HG03558 (cell line): ENCODE measurements around the gene TTI1.

Source experiments
- ATAC-seq: cut with Tn5 transposase; IDR thresholded peaks from one replicate; pipeline ENCODE4 v1.9.1; 2021; ENCODE audit warnings: moderate number of reproducible peaks; ENCODE audit not compliant: unreplicated experiment; ENCODE audit errors: extremely low read depth

Gene TTI1

DNA sequence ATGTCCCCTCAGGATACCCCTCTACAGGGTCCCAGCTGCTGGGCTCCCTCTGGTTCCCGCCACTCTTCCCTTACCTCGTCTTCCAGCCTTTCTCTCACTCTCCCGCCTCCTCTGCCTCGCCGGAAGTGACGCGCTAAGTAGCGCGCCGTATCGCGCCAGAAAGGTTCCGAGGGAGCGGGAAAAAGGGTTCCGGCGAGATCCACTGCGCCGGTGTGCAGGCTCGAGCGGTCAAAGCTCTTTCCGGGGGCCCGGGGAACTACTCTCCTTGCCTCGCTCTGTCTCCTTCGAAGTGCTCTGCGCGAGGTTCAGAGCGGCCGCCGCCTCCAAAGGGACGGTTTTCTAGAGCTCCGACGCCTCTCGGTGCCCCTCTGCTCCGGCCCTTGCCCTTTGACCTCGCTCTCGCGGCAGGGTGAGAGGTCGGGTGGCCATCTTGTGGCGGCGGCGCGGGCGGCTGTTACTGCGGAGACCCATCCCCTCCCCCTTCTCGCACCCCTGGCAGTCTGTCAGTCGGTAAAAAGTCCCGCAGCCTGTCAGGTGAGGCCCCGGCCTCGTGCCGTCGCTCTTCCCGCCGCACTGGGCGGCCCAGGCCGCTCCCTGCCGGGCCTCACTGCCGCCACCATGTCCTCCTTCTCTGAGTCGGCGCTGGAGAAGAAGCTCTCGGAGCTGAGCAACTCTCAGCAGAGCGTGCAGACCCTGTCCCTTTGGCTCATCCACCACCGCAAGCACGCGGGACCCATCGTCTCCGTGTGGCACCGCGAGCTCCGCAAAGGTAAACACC, at the start of gene TTI1, which contains the start of gene RPRD1B:
TTI1 (minus strand) TSS at position 127 of the 778 bp plus-strand sequence. CDS start 19,640 bp downstream, outside the sequence.
RPRD1B (plus strand) TSS at position 417 of the 778 bp plus-strand sequence; CDS start at position 619, 202 bp downstream.
- no peak for ATAC-seq

DNA sequence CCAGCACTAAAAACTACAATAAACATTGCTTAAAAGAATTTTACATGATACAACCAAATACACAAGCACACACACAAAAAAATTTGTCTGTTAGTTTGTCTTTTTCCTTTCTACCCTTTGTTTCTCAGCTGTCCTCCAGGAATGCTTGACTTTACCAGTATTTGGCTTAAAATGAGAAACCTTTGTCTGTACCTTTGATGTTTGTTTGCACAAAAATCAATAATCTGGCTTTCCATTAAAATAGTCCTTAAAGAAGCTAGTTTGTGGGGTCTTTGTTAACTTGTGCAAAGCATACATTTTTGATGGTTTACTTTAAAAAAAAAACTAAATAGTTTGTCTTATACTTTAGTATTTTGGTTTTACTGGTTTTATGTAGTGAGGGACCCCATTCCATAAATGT, 49.6 kb upstream of the TTI1 start:
- ATAC-seq = no peak

DNA sequence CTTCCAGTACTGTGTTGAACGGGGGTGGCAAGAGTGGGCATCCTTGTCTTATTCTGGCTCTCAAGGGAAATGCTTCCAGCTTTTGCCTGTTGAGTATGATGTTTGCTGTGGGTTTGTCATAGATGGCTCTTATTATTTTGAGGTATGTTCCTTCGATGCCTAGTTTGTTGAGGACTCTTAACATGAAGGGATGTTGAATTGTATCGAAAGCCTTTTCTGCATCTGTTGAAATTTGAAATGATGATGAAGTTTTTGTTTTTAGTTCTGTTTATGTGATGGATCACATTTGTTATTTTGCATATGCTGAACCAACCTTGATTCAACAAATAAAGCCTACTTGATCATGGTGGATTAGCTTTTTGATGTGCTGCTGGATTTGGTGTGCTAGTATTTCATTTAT, 48.3 kb upstream of the TTI1 start:
- ATAC-seq = no peak

DNA sequence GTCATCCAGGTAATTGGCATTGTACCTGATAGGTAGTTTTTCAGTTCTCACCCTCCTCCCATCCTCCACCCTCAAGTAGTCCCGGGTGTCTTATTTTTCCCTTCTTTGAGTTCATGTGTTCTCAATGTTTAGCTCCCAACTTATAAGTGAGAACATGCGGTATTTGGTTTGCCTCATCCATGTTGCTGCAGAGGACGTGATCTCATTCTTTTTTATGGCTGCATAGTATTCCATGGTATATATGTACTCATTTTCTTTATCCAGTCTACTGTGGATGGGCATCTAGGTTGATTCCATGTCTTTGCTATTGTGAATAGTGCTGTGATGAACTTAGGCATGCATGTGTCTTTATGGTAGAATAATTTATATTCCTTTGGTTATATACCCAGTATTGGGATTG, 46.1 kb upstream of the TTI1 start:
- ATAC-seq = no peak

DNA sequence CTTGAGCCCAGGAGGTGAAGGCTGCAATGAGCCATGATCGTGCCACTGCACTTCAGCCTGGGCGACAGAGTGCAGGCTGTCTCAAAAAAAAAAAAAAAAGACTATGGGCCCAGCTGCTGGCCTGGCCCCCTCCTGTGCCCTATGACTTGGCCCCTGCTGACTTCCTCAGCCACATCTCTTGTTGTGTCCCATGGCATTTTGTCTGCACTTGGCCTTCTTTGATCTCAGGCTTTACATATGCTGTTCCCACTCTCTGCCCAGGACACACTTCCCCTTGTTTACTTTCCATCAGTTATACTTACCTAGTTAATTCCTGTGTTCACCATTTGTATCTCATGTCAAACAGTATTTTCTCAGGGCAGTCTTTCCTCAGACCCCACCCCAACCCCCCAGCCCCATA, 44.8 kb upstream of the TTI1 start:
- ATAC-seq = no peak

DNA sequence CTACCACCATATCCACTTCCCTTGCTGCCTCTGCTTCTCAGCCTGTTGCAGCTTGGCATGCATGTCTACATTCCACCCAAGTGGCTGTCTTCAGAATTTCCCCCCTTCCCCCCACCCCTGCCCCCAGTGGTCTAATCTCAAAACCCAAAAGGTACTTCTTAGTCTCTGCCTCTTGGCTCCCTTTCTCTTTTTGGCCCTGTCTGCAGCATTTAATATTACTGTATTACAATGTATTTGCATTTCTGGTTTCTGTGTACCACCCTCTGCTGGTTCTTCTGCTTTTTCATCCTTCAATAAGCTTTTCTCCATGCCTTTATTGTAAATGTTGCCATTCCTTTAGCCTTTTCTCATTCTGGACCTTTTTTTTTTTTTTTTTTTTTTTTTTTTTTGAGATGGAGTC, 43.3 kb upstream of the TTI1 start:
- ATAC-seq = no peak

DNA sequence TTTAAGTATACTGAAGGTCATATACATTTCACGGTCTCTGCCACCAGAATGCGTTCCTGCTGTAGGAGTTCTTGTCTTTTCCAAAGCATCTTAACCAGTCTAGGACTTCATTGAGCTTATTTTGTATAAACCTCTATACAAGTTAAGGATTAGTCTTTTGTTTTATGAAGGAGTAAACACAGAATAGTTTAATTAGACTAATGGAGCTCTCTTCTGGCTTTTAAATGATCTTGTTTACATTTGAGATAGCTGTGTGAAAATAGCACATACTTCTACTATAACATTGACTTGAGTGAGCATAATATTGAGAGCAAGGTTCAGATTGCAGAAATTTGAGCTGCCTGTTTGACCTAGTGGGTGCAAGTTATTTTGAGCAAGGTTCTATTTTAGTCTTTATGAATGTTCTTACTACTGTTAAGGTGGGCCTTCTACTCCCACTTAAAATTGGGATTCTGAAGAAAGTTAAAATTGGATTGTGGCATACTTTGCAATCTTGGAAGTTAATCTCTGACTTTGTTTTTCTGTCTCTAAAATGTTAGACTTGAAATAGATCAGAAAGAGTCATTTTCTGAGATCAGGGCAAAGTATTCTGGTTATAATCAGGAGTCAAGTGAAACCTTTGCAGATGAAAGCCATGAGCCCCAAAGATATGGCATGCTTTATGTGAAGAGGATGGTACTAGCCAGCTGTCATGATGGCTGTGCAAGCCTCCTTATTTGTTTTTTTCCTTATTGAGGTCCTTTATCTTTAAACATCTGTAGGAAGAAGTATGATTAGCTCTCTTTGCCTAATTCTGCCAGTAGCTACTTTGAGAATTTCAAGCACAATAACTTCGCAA, 42.1 kb upstream of the TTI1 start:
- ATAC-seq = no peak

DNA sequence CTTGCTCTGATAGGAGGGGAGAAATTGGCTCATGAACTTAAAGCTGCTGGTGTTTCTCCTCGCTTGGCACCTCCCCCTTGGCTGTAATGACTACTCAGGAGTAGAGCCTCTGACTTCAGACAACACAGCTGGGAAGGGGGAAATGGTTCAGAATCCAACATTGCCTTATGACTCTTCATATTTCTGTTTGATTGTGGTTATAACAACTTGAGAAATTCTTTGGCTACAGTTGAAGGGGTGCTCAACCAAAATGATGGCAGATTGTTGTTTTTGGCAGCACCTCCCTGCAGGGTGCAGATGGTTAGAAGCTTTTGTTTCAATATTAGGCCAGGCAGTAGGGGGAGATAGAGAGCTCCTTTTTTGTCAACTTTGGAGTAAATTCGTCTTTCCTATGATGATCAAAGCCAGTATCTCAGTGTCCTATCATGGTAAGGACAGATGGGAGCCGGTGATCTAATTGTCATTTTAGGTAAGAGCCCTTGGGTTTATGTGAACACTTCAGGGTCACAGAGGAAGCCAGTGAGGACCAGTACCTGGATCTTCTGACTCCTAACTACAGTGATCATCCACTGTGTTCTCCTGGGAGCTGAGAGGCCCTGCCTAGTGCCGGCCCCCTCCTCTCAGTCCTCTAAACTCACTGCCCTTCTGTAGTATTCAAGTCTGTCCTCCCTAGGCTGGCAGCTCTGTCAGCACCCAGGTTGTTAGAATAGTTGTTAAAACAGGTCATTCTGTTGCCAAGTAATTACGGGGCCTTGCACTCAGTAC, 40.2 kb upstream of the TTI1 start:
- no peak for ATAC-seq

DNA sequence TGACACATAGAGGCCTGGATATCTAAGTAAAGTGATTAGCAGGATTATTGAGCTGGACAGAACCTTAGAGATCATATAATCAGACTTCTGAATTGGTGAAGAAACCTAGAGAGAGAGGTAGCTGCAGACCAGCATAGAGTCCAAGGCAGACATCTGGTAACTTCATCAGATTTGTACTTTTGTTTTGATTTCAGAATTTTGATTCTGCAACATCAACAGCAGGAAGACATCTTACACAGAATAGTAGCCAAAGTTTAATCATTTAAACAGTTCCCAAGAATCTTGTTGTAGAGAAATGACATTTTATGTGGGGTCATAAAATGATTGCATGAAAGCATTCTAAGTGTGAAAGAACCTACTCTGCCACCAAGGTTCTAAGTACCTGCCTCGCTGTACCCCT, 39.6 kb upstream of the TTI1 start:
- ATAC-seq = no peak

DNA sequence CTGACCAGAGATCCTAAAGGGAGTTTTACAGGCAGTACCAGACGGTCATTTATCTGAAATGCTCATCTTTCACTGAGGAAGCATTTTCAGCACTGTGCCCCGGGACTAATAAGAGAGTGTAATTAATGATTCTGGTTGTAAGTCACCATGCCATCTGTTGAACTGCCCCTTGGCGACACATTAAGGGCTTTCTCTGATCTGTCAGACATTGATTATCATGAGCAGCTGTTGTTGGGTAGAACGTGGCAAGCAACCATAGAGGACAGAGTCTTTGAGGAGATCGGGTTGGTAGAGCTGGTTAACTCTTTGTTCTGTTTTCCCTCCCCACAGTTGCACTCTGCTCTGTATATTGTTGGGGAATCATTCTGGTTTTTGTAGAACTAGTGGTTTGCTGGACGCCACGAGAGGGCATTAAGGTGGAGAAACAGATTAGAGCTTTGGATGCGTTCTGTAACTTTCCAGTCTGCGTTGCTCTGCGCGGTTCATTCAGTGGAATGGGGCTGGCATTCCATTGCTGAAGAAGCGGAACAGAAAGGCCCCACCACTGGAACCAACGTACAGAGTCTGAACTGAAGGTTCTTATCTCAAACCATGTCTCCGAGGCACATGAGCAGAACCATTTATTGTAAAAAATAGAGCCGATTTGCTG, 34.6 kb upstream of the TTI1 start:
- no peak for ATAC-seq

DNA sequence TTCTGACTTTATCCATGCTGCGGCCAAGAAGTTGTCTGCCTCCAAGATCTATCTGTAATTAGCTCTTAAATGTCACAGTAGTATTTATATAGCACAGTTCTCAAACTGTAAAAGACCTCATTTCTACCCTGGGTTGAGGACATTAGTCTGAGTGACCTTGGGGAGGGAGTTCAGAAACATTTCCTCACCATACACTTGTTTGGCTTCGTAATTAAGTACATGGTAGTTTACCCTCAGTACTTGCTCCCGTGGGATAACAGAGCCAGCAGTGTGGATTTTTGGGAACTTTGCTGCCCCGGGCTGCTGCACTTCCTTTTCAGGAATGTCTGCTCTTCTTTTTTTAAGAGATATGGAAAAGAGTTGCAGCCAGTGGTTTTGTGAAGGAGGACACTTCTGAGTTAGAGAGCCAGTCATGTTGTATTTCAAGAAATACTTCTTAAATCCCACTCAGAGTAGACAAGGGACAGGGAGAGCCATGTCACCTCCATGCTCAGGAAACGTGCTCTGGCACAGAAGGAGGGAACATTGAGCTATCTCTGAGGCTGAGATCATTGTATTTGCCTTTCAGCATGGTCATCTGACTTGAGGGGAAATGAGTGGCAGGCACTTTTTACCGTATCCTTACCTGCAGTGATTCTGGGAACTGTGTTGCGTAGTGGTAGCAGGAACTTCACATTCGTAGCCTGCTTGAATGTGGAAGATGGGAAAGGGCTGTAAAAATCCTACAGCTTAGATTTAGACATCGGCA, 33.9 kb upstream of the TTI1 start:
- no peak for ATAC-seq

DNA sequence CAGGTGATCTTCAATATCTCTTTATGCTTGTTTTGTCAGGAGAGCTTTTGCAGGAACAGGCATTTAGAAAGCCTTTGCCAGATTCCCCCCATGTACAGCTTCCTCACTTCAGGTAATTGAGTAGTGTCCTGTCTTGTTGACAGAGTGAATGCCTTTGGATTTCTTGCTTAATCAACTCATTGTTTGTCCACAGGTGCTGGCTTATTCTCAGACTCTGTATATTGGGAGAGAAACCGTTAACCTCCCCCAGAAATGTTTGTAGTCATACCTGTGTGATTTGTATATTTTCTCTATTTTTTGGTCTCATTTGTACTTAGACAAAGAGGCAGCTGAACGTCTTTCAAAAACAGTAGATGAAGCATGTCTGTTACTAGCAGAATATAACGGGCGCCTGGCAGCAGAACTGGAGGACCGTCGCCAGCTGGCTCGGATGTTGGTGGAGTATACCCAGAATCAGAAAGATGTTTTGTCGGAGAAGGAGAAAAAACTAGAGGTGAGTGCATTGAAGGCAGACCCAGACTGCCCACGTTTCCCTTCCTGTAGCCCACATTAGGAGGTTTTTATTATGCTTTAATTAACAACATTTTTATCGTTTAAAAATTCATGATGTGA, 32.6 kb upstream of the TTI1 start:
- ATAC-seq = no peak

DNA sequence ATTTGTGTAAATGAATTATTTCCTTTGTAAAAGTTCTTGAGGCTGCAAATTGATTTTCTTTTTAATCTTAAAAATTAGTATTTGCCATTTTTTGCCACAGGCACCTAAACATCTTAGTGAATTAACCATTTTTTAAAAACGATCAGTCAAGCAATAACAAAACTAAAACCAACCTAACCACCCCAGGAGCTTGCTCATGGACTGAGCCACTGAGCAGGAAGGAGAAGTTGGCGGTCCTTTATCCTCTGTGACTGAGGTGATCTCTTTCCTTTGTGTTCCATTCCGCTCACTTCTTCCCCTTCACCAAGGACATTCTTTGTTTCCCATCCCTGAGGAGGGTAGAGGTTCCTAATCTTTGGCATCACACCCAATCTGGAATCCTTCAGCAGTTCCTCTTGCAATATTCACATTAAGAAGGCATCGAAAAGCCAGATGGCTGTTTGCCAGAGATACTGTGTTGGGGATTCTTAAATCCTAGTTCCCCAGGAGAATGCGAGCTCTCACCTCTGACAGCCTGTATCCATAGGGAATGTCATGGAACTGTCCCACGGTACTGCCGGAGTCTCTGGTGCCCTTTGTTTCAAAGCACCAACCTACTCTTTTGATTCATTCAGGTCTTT, 30.8 kb upstream of the TTI1 start:
- no peak for ATAC-seq

DNA sequence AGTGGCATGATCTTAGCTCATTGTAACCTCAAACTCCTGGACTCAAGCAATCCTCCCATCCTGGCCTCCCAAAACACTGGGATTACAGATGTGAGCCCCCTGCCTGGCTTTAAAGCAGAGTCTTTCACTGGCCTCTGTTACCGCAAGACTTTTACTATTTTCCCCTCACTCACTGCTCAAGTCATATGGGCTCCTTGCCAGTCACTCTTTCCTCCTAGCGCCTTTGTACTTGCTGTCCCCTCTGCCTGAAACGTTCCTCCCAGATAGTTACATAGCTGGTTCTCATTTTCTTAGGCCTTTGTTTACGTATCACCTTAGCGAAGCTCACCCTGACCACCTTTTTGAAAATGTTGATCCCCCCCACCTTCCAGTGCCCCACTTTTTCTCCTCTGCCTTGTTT, 29.6 kb upstream of the TTI1 start:
- no peak for ATAC-seq

DNA sequence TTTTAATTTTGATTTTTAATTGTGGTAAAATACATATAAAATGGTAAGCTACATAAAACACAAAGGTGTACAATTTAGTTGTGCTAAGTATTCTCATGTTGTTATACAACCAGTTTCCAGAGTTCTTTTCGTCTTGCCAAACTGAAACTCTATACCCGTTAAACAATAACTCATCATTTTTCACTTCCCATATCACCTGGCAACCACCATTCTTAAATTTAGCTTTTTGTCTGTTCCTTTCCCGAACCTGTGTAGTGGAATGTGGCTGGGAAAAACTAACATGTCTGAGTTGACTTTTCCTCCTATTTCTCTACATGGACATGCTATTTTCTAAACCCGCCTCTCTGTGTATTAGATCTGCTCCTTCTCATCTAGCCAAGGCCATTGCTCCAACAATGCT, 27.9 kb upstream of the TTI1 start:
- no peak for ATAC-seq

DNA sequence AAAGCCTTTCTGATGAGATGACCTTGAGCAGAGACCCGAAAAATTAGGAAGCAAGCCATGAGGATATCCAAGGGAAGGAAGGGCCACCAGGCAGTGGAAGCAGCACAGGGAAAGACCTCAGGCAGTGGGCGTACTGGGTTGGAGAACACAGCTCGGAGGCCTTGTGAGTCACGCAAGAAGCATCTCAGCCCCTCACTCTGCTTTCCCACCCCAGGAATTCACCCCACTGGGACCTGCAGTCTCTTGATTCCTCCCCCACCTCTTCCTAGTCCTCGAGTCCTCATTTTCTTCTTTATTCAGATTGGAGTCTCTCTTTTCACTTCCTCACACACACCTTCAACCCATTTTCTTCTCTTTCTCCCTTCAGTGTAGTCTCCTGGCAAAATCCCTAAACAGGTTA, 27.3 kb upstream of the TTI1 start:
- ATAC-seq = no peak

DNA sequence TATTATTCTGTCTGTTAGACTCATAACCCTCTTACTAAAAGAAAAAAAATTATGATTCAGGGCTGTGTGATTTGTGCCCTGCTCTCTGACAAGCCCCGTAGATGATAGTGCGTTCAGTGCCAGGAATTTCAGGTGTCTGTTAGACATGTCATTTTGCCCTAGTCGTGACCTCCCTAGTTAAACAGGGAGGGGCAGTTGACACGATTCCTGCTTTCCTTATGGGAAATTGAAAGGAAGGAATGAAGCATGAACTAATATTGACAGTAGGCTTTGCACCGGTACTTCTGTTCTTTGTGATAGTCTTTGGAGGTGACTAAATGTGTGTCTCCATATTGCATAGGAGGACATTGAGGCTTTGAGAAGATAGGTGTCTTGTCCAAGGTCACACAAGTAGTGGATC, 26.6 kb upstream of the TTI1 start:
- no peak for ATAC-seq

DNA sequence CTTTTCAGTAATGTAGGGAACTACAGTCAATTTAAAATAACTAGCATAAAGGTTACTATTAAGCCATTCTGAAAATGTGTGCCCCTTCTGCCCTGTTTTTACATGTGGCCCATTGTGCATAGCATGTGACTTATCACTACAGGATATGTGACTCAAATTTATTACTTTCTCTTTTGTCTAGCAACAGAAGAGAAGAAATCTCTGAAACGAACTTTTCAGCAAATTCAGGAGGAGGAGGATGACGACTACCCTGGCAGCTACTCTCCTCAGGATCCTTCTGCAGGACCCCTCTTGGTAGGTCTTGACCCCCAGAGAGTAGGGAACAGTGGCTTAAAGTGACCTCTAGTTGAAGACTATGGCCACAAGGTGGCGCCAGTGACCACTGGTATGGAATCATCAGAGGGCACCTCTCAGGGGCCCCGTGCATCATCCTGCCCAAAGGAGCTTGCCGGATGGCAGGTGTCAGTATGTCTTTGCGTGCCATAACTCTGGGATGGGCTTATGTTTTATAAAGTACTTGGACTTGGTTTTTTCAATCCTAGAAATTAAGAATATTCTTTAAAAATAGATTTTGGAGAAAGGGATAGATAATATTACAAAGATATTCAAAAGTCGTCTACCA, 24.2 kb upstream of the TTI1 start:
- no peak for ATAC-seq
